GM10266 (cell line): ENCODE results near the gene FIS1.

ENCODE experiments used
- DNase-seq: peaks from one replicate; pipeline ENCODE4 v3.0.0; 2012; ENCODE audit errors: extremely low spot score
- TF ChIP-seq, protein P1 (sequence below): IDR thresholded peaks from 2 replicates; pipeline ENCODE4 v1.5.1; 2012; ENCODE audit warnings: mild to moderate bottlenecking, low read depth; ENCODE audit not compliant: control insufficient read depth, insufficient read depth; ENCODE audit errors: missing control alignments

Gene FIS1

DNA sequence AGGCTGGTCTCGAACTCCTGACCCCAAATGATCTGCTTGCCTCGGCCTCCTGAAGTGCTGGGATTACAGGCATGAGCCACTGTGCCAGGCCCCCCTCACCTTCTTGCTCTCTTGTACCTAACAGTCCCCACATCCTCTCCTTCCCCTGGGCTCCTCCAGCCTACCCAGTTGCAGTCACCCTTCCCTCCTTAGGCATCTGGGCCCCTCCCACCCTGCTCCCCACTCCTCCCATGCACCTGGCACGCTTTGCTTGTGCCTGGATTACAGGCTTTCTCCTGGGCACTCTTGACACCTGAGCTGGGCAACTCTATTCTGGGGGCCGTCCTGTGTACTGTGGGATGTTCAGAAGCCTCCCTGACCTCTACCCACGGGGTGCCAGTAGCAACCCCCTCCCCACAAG lies 10.2 kb downstream of the FIS1 start:
- TF ChIP-seq, protein P1, sequence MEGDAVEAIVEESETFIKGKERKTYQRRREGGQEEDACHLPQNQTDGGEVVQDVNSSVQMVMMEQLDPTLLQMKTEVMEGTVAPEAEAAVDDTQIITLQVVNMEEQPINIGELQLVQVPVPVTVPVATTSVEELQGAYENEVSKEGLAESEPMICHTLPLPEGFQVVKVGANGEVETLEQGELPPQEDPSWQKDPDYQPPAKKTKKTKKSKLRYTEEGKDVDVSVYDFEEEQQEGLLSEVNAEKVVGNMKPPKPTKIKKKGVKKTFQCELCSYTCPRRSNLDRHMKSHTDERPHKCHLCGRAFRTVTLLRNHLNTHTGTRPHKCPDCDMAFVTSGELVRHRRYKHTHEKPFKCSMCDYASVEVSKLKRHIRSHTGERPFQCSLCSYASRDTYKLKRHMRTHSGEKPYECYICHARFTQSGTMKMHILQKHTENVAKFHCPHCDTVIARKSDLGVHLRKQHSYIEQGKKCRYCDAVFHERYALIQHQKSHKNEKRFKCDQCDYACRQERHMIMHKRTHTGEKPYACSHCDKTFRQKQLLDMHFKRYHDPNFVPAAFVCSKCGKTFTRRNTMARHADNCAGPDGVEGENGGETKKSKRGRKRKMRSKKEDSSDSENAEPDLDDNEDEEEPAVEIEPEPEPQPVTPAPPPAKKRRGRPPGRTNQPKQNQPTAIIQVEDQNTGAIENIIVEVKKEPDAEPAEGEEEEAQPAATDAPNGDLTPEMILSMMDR: no peak
- no peak for DNase-seq

DNA sequence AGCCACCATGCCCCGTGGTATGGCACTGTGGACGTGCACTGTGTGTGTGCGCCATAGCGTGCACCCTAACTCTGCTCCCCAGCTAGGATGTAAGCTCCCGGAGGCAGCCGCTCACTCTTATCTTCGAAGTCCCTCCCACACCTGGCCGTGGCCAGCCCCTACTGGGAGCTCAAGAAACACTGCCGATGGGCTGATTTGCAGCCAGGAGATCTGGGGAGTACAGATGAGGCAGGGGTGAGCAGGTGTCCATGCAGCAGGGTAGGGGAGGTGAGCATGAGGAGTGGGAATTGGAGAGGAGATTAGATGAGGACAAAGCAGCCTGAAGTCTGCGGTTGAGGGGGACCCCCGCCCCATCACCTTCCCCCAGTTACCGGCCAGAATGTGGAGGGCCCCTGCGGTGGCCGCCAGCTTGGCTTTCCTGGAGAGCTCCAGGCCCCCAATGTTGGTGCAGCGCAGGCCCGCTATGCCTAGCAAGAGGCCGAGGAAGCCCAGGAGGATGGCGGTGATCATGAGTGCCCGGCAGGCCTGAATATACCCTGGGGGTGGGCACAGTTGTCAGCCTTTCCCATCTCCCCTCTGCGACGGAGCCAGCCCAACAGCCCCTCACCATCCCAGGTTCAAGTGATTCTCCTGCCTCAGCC lies 10.9 kb downstream of the FIS1 start:
- DNase-seq: no peak
- TF ChIP-seq, protein P1: no peak

DNA sequence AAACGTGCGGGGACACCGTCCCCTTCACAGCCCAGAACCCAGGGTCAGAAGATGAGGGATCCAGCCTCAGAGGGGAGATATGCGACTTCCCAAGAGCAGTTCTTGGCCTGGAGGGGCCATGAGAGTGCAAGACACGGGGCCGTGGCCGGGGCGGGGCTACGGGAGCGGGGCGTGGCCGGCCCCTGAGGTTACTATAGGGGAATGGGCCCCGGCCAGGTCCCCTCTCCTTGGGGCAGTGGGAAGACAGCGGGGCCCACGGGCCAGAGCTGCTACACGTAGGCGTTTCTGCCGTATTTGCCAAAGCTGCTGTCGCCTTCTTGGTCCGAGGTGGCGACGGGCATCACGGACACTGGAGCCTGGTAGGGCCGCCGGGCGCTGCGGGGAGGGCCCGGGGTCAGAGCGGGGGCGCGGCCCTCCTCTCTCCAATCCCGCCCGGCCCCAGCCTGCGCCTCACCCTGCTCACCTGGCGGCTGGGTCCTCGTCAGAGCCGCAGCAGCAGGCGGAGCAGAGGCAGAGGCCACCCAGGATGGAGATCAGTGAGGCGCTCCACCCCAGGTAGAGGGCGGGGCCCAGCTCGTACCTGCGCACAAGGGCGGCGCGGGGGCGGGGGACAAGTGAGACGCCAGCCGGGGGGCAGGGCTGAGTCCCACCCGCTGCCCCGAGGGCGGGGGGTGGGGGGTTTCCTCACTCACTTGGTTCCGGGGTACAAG lies 12.6 kb downstream of the FIS1 start:
- DNase-seq: no peak
- TF ChIP-seq, protein P1: no peak

DNA sequence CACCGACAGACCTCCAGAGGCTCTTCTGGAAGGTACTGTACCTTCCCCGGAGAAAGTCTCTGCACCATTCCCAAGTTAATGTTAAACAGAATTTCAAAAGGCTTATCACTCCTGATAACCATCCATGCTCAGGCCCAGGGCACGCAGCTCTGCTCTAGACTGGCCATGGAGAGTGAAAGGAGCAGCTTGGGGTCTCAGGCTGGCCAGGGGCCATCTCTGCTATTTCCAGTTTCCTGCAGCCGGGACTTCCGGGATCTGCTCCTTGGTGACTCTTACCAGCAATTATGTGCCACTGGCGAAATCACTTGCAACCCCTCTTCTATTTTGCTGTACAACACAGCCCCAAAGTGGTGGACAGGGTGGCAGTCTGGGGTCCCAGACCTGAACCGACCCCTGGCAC lies 13.2 kb downstream of the FIS1 start:
- TF ChIP-seq, protein P1: no peak
- DNase-seq: no peak

DNA sequence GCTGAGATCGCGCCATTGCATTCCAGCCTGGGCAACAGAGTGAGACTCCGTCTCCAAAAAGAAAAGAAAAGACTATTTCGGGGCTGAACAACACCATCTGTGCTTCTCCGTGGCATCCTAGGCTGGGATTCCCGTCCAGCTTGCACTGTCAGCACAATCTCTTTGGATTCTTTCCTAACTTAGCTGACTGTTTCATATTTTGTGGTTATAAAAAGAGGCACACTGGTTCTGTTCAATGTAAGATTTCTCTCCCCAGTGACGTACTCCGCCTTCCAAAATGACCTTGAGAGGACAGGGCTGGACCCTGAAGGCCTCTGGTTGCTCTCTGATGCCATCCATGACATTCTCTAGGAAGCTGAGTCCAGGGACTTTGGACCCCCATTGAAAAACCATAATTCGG lies 18.2 kb downstream of the FIS1 start:
- no peak for DNase-seq
- TF ChIP-seq, protein P1: no peak

DNA sequence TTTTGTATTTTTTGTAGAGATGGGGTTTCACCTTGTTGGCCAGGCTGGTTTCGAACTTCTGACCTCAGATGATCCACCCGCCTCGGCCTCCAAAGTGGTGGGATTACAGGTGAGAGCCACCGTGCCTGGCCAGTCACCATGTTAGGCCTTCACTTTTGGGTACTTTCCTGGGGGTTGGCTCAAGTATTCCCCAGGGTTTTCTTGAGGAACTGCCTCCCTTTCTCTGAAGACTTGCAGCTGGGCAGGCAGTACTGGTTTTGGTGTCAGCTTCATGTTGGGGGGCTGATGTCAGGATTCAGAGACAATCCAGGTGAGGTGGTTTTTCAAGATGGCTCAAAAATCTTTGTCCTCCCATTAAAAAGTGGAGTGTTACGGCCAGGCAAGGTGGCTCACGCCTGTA lies 19.2 kb downstream of the FIS1 start:
- TF ChIP-seq, protein P1: no peak
- no peak for DNase-seq

DNA sequence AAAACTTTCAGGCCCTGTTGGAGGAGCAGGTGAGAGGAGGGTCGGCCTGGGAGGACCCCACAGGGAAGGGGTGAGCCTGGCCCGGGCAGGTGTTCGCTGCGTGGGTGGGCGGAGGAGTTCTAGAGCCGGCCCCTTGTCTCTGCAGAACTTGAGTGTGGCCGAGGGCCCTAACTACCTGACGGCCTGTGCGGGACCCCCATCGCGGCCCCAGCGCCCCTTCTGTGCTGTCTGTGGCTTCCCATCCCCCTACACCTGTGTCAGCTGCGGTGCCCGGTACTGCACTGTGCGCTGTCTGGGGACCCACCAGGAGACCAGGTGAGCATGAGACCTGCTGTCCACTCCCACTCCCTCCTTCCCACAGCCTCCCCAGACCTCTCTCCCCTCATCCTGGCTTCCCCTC lies 21.4 kb downstream of the FIS1 start:
- DNase-seq: no peak
- TF ChIP-seq, protein P1: no peak
